B cell (primary cell): ENCODE results near the gene RUFY2. TPM values are rescaled to one million over a fixed set of nuclear protein-coding genes. Genes with fewer than 3 reads are reported as not detected.
A peak's percentile ranks its signal among the peaks of the same experiment; 100 is the strongest.

Experiments used
- ATAC-seq: fragments of 200-7000 bp; cut with Tn5 transposase; one replicate; pipeline ENCODE4 v1.10.0; 2021; ENCODE audit warnings: low read depth, mild to moderate bottlenecking, moderate number of reproducible peaks, moderate library complexity
- CTCF ChIA-PET: fragments of 350-600 bp; sonication (Branson Sonifier 250); formaldehyde crosslinking; loops from one replicate; lab custom pipeline; 2021; ENCODE audit warnings: antibody characterized with exemption, inconsistent platforms; lab: Charles Lee
- POLR2A ChIA-PET: fragments of 350-600 bp; sonication (Branson Sonifier 250); formaldehyde crosslinking; loops from one replicate; lab custom pipeline; 2021; ENCODE audit warnings: antibody characterized with exemption; lab: Charles Lee
- DNase-seq: peaks from one replicate; pipeline ENCODE4 v3.0.0; 2013
- H2AFZ ChIP-seq: 2 replicates; pipeline ENCODE4 v1.6.1; 2012; ENCODE audit warnings: mild to moderate bottlenecking, low read depth, low read length; ENCODE audit not compliant: insufficient read depth, poor library complexity, severe bottlenecking
- H3K27ac ChIP-seq, 2 donors: 1 replicate in 1 of 2; 2 replicates in 1 of 2; pipeline ENCODE4 v1.5.1; 2012 to 2013; ENCODE audit warnings: low read length in 2 of 2, mild to moderate bottlenecking in 2 of 2, moderate library complexity in 1 of 2
- H3K27me3 ChIP-seq, 4 experiments: fragments of 200-600 bp in 1 of 4; sonication (generic) in 1 of 4; replicated peaks in 1 of 4; 1 replicate in 2 of 4; 2 replicates in 2 of 4; pipeline versions ENCODE4 v1.6.1 to v1.7.0; 2013 to 2016; ENCODE audit warnings: low read length in 3 of 4, mild to moderate bottlenecking in 2 of 4, mixed read lengths in 1 of 4, moderate library complexity in 1 of 4; ENCODE audit not compliant: insufficient read depth in 4 of 4, control insufficient read depth in 3 of 4; ENCODE audit errors: control extremely low read depth in 1 of 4
- H3K36me3 ChIP-seq, 2 experiments: replicated peaks in 1 of 2; 1 replicate in 1 of 2; 2 replicates in 1 of 2; pipeline versions ENCODE4 v1.6.1 to v1.7.1; 2013; ENCODE audit warnings: low read length in 1 of 2; ENCODE audit not compliant: insufficient read depth in 2 of 2, control insufficient read depth in 1 of 2; ENCODE audit errors: control extremely low read depth in 1 of 2, extremely low read depth in 1 of 2
- H3K4me1 ChIP-seq, 2 donors: fragments of 200-600 bp in 1 of 2; sonication (generic) in 1 of 2; 1 replicate in 1 of 2; 2 replicates in 1 of 2; pipeline versions ENCODE4 v1.5.1 to v1.6.1; 2013 to 2017; ENCODE audit warnings: low read length in 2 of 2; ENCODE audit not compliant: control insufficient read depth in 2 of 2, insufficient read depth in 2 of 2
- H3K4me2 ChIP-seq: replicated peaks from 2 replicates; pipeline ENCODE3; 2012; ENCODE audit warnings: mild to moderate bottlenecking, low read depth, low read length; ENCODE audit not compliant: poor library complexity, severe bottlenecking
- H3K4me3 ChIP-seq, 5 experiments: fragments of 200-600 bp in 1 of 5; sonication (generic) in 1 of 5; 1 replicate in 3 of 5; 2 replicates in 2 of 5; pipeline versions ENCODE4 v1.5.1 to v1.7.0; 2011 to 2016; ENCODE audit warnings: low read length in 4 of 5, mild to moderate bottlenecking in 4 of 5, low read depth in 2 of 5, control low read depth in 1 of 5, moderate library complexity in 1 of 5; ENCODE audit not compliant: insufficient read depth in 1 of 5; ENCODE audit errors: control extremely low read depth in 1 of 5, extremely low read depth in 1 of 5
- H3K79me2 ChIP-seq: fragments of 200-600 bp; sonication (generic); one replicate; pipeline ENCODE4 v1.6.0; 2016; ENCODE audit warnings: low read length; ENCODE audit not compliant: control insufficient read depth, insufficient read depth
- H3K9ac ChIP-seq: fragments of 200-600 bp; sonication (generic); 2 replicates; pipeline ENCODE4 v1.6.1; 2017; ENCODE audit warnings: mild to moderate bottlenecking, low read length, moderate library complexity
- H3K9me3 ChIP-seq, 3 donors: one replicate each; pipeline versions ENCODE4 v1.6.1 to v1.7.1; 2013; ENCODE audit warnings: low read length in 2 of 3; ENCODE audit not compliant: control insufficient read depth in 2 of 3, insufficient read depth in 1 of 3; ENCODE audit errors: control extremely low read depth in 1 of 3
- H4K20me1 ChIP-seq: 2 replicates; pipeline ENCODE4 v1.6.0; 2012; ENCODE audit warnings: mild to moderate bottlenecking, low read length; ENCODE audit not compliant: insufficient read depth, control insufficient read depth, poor library complexity, severe bottlenecking
- H3K27ac Mint-ChIP-seq: one replicate; pipeline ENCODE4 v1.8.0; 2021; ENCODE audit warnings: mixed read lengths
- H3K27me3 Mint-ChIP-seq: one replicate; pipeline ENCODE4 v1.8.0; 2021; ENCODE audit warnings: mixed read lengths
- H3K4me1 Mint-ChIP-seq: one replicate; pipeline ENCODE4 v1.8.0; 2021; ENCODE audit warnings: mixed read lengths
- H3K4me3 Mint-ChIP-seq: one replicate; pipeline ENCODE4 v1.8.0; 2021; ENCODE audit warnings: mixed read lengths
- H3K9me3 Mint-ChIP-seq: one replicate; pipeline ENCODE4 v1.8.0; 2022; ENCODE audit warnings: mixed read lengths; ENCODE audit not compliant: insufficient read depth
- EZH2 ChIP-seq: IDR thresholded peaks from 2 replicates; pipeline ENCODE4 v1.6.1; 2012; ENCODE audit warnings: borderline replicate concordance, low read depth, mild to moderate bottlenecking, moderate library complexity, low read length; ENCODE audit not compliant: insufficient read depth, poor library complexity, severe bottlenecking
- WGBS: methylation state at CpG from one replicate; pipeline ENCODE4 v1.1.5; 2013; ENCODE audit warnings: missing lambda C conversion rate; ENCODE audit not compliant: insufficient coverage; 5-methylcytosine and 5-hydroxymethylcytosine counted together
- intact Hi-C: fragments of 100-400 bp; cut with micrococcal nuclease; formaldehyde crosslinking; loops from one replicate; pipeline ENCODE4 v1.10.0; 2022
- polyA plus RNA-seq: library from polyadenylated mRNA; depleted of rRNA; stranded (reverse); fragments of >200 nt; gene quantifications from 2 replicates; pipeline ENCODE4 v1.2.3, GENCODE V29; 2012
- total RNA-seq, 2 donors: library from RNA; stranded (reverse); fragments of 120-200 nt in 1 of 2; gene quantifications; 1 replicate in 1 of 2; 2 replicates in 1 of 2; pipeline versions ENCODE4 v1.2.3 to v1.2.4, GENCODE V29; 2013 to 2022
- TF ChIP-seq, protein P1 (sequence below): fragments of 200-600 bp; IDR thresholded peaks from one replicate; pipeline ENCODE4 v1.8.0; 2022; ENCODE audit warnings: antibody characterized with exemption, mild to moderate bottlenecking

Gene RUFY2
- total and polyA plus RNA-seq, 2 donors (not counting 1 experiment from before 2014, with no cell fraction given): 5.8 to 38.7 TPM

DNA sequence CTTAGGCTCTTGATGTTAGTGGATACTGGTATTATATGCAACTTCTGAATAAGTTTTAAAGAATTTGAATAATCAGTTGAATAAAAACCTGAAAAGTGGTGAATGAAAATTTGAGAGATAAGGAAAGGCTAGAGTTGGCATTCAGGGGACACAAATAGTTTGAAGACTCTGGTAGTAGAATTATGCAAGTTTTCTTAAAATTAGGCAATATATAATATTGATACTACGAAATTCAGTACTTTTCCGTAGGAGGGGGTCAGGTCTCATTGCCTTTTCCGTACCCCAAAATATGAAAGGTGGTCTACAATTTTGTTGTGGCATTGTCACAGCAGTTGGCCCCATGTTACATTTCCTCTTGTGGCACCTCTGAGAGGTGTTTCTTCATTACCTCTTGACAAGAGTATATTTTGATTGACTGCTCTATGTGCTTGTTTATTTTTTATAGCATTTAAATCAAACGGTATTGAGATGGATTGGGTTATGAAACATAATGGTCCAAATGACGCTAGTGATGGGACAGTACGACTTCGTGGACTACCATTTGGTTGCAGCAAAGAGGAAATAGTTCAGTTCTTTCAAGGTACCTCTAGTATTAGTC, 70.2 kb downstream of the RUFY2 start:
- ATAC-seq (no peak), DNase-seq (no peak)
- intact Hi-C loops: no loop called here
- peak overlapping the region; percentile 79 for H3K4me2 ChIP-seq
- H3K4me1 ChIP-seq: peaks cover 22 to 35% of the 10 kb centered on the region in 2 donors
- no peak for TF ChIP-seq EZH2
- TF ChIP-seq, protein P1, sequence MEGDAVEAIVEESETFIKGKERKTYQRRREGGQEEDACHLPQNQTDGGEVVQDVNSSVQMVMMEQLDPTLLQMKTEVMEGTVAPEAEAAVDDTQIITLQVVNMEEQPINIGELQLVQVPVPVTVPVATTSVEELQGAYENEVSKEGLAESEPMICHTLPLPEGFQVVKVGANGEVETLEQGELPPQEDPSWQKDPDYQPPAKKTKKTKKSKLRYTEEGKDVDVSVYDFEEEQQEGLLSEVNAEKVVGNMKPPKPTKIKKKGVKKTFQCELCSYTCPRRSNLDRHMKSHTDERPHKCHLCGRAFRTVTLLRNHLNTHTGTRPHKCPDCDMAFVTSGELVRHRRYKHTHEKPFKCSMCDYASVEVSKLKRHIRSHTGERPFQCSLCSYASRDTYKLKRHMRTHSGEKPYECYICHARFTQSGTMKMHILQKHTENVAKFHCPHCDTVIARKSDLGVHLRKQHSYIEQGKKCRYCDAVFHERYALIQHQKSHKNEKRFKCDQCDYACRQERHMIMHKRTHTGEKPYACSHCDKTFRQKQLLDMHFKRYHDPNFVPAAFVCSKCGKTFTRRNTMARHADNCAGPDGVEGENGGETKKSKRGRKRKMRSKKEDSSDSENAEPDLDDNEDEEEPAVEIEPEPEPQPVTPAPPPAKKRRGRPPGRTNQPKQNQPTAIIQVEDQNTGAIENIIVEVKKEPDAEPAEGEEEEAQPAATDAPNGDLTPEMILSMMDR: no peak
- peak overlapping the region in 1 of 2 donors; percentile 55 for H3K27ac ChIP-seq
- peak overlapping the region; percentile 43 for H3K27ac Mint-ChIP-seq
- peak overlapping the region in 1 of 5 experiments; percentile 17 for H3K4me3 ChIP-seq
- ChIA-PET CTCF (interaction anchor here (0.9 to 1.5 kb wide), 2 partner anchors 12 to 35 kb away, joined by 3 read pairs; no protein-coding TSS in a partner anchor), POLR2A (no interaction called here)
- H3K27me3 Mint-ChIP-seq: no peaks in the 10 kb centered on the region
- no peaks in the 10 kb centered on the region for H3K27me3 ChIP-seq
- no peak overlapping the region for H2AFZ ChIP-seq
- H3K4me3 Mint-ChIP-seq: peak overlapping the region; percentile 60
- peaks cover 79% of the 10 kb centered on the region for H3K79me2 ChIP-seq
- H3K9me3 ChIP-seq: no peaks in the 10 kb centered on the region
- H3K9ac ChIP-seq: no peak overlapping the region
- 92% methylated on average over 2 of the region's 7 CpGs for WGBS
- H3K4me1 Mint-ChIP-seq: peaks cover 46% of the 10 kb centered on the region
- H3K36me3 ChIP-seq: peaks cover 19 to 39% of the 10 kb centered on the region in 2 experiments
- H3K9me3 Mint-ChIP-seq: no peaks in the 10 kb centered on the region
- H4K20me1 ChIP-seq: peaks cover 70% of the 10 kb centered on the region
